RPMI7951 (cell line): Measurements from ENCODE around the gene SDHD. TPM values are rescaled to one million over a fixed set of nuclear protein-coding genes. Genes with fewer than 3 reads are reported as not detected.
A peak's percentile ranks its signal among the peaks of the same experiment; 100 is the strongest.

Experiments used
- DNase-seq: peaks from one replicate; pipeline ENCODE4 v3.0.0-alpha.2; 2012; ENCODE audit warnings: low read depth
- total RNA-seq: library from RNA; depleted of rRNA; stranded (reverse); fragments of >200 nt; shearing (Covaris generic); gene quantifications from 2 replicates; pipeline ENCODE4 v1.2.3, GENCODE V29; 2014; rRNA removed

The SDHD gene
- total RNA-seq, 1 experiment from 2014 or later = 275 TPM

DNA sequence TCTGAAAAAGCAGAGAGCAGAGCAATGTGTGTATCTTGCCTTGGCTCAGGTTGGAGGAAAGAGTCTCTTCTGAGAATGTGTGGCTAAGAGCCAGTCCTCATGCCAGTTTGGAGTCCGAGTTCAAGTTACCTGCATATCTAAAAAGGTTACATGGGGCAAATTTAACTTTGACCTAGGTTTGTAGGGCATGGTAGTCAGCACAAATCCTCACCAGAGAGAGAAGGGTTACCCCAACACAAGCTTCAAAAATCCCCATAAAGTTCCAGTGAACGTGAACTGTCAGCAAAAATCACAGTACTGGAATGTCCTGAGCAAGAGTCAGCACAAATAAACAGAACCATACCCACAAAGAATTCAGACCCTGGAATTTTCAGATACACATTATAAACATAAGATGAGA, 13.8 kb downstream of the SDHD start:
- no peak for DNase-seq

- DNase-seq = no peak
Observed at GRCh38 chr11:112103446-112103845, 16.8 kb downstream of the SDHD start.

GRCh38 chr11:112106070-112106469, 19.4 kb downstream of the SDHD start:
- no peak for DNase-seq

GRCh38 chr11:112113539-112114457, 27.1 kb downstream of the SDHD start:
- DNase-seq = peak; percentile 71

- no peak for DNase-seq
Observed at GRCh38 chr11:112114460-112114859, 27.8 kb downstream of the SDHD start.

- DNase-seq = no peak
Observed at GRCh38 chr11:112115386-112115785, 28.7 kb downstream of the SDHD start.

DNA sequence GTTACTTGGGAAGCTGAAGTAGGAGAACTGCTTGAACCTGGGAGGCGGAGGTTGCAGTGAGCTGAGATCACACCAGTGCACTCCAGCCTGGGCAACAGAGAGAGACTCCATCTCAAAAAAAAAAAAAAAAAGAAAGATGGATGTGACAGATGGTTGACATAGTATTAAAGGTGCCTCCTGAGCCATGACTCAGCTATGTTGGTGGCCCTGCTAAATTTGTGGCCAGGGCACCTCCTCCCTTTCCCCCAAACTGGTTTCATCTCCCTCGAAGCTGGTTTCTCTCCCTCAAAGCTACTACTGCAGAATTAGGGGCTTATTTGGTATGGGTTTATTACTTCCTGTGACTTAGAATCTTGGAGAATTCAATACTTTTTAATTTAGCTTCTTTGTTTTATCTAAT, 31.5 kb downstream of the SDHD start:
- DNase-seq = no peak

DNA sequence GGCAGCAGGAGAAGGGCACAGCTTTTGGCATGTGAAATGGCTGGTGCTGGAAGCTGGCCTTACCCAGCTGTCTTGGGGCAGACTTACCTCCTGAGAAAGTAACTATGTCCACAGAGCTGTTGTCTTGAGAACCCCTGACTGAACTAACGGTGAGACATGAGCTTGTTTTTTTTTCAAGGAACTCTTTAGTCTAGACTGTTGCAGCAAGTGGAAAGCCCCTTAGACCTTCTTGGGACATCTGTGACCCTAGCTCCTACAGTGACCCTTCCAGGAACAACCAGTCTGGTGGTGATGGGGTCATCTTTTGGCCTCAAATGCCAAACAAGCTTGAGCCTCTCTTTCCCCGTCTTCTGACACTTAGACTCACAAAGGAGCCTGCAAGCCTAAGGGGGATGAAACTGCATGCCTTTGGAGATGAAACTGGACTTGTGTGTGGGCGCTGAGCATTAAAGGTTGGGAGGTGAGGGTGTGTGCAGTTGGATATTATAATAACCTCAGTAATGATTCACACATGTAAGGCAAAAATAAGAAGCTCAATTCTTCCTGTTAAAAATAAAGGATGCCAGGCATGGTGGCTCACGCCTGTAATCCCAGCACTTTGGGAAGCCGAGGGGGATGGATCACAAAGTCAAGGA, 35.4 kb downstream of the SDHD start:
- no peak for DNase-seq

DNA sequence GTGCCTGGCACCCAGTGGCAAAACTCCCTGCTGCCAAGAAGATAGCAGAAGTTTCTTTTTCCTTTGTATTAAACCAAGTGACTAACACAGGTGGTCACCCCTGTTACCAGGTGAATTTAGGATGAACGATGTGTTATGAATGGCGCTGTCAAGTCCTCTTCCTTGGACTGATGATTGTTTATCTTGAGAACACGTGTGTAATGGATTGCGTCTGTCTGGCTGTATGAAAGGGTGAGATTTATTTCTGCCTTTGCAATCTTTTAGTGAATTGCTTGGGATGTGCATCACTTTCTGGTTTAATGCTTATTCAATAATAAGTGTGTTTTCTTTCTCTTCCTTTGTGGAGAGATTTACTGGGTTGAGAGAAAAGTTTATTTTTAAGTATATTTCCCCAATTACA, 36.5 kb downstream of the SDHD start:
- DNase-seq = no peak

DNA sequence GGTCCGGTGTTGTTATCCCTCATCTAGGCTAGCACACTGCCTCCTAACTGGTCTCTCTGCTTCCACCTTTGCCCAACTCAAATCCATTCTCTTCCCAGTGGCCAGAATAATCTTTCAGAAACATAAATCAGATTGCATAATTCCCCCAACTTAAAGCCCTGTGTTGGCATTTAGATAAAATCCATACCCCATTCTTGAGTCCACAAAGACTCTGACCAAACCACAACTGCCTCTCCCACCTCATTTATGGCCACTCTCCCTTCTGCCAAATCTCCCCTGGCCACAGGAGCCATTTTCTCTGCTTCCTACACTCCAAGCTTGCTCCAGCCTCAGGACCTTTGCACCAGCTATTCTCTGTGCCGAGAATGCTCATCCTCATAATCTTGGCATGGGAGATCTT, 40.4 kb downstream of the SDHD start:
- no peak for DNase-seq

- DNase-seq = peak; percentile 89
Observed at GRCh38 chr11:112128483-112129121, 41.9 kb downstream of the SDHD start.

DNA sequence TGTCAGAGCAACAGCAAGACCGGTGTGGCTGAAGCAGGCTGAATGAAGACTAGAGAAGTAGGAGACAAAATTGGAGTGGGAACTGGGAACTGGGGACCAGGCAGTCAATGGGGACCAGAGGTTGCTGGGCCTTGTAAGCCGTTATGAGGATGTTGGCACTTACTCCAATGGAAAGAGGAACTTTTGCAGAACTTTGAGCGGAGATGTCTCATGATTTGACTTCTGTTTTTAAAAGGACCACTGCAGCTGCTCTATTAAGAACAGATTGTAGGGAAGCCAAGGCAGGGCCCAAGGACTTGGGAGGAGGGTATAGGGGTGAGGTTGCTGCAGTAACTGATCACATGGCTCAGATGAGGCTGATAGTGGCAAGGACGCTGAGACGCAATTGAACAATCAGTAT, 43.0 kb downstream of the SDHD start:
- DNase-seq = no peak

- DNase-seq = peak; percentile 14
Observed at GRCh38 chr11:112132737-112133136, 46.1 kb downstream of the SDHD start.

GRCh38 chr11:112134473-112134872, 47.8 kb downstream of the SDHD start:
- DNase-seq = no peak

DNA sequence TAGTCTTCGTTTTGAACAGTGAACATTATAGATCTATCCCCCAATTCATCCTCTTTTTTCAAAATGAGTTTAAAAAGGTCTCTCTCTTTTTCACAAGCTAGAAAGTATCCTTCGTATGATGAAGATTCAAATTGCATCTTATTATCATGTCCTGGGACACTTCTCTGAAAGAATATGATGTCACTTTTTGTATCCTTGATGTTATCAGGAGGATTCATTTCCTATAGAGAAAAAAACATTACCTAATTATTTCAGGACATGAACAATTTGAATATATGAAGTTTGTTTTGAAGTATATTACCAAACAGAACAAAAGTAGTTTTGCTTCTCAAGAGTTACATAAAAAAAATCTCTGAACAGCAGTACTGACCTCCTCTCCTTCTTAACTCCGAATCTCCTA, 56.9 kb downstream of the SDHD start:
- DNase-seq = no peak

Other genes starting within 250 kb of the SDHD start
- gene ALG9, start 215.3 kb upstream of the SDHD start, total RNA-seq = 33.5 and 34.8 TPM in 2 replicates
- gene FDXACB1, start 207.7 kb upstream of the SDHD start, total RNA-seq = 4.7 and 6.0 TPM in 2 replicates
- 27.9 and 43.3 TPM in 2 replicates for gene CFAP68, start 207.3 kb upstream of the SDHD start, total RNA-seq
- gene CRYAB, start 175.1 kb upstream of the SDHD start, total RNA-seq = 0.29 TPM in 1 of 2 replicates, not detected in the other
- not detected in 2 replicates for gene HSPB2, start 174.1 kb upstream of the SDHD start, total RNA-seq
- gene C11orf52, start 168.0 kb upstream of the SDHD start, total RNA-seq = not detected in 2 replicates
- gene DIXDC1, start 149.5 kb upstream of the SDHD start, total RNA-seq = 15.0 and 17.8 TPM in 2 replicates
- gene DLAT, start 61.5 kb upstream of the SDHD start, total RNA-seq = 55.1 and 72.1 TPM in 2 replicates
- gene PIH1D2, start 12.9 kb upstream of the SDHD start, total RNA-seq = 5.9 and 6.4 TPM in 2 replicates
- 20.9 and 22.5 TPM in 2 replicates for gene NKAPD1, start 12.6 kb upstream of the SDHD start, total RNA-seq
- 116 and 120 TPM in 2 replicates for gene TIMM8B, start 117 bp upstream of the SDHD start, total RNA-seq
- gene IL18, start 77.2 kb downstream of the SDHD start, total RNA-seq = not detected in 2 replicates
- 0.29 and 0.48 TPM in 2 replicates for gene TEX12, start 80.5 kb downstream of the SDHD start, total RNA-seq
- gene BCO2, start 88.6 kb downstream of the SDHD start, total RNA-seq = 0.10 and 0.24 TPM in 2 replicates
- 78.1 and 80.6 TPM in 2 replicates for gene PTS, start 139.6 kb downstream of the SDHD start, total RNA-seq
- not detected in 2 replicates for gene PLET1, start 174.0 kb downstream of the SDHD start, total RNA-seq